Measurements from ENCODE around the gene PSMB8. TPM values are rescaled to one million over a fixed set of nuclear protein-coding genes. Genes with fewer than 3 reads are reported as not detected.
A peak's percentile ranks its signal among the peaks of the same experiment; 100 is the strongest.

PSMB8 gene
- total RNA-seq, 4 donors from 2014 or later: 9.4 to 95.2 (median 72.6) TPM

GRCh38 chr6:32852018-32852843 is 8.4 kb upstream of the PSMB8 start:
- intact Hi-C loops (cut with DNase I; ENCODE audit: low total_unique reads) (no loop called here), in situ Hi-C loops (cut with MboI; ENCODE audit: low pct_ligation_motif_present in 1 of 4, low pct_unique_long_range_greater_than_20kb in 1 of 4, low sequenced_read_pairs in 3 of 4) (no loop called here)

GRCh38 chr6:32851025-32851424 is 7.2 kb upstream of the PSMB8 start:
- intact Hi-C loops (cut with DNase I; ENCODE audit: low total_unique reads): no loop called here
- 83 to 85% methylated on average over 2 to 4 of the region's 4 CpGs for WGBS, 2 donors (ENCODE audit: low coverage in 1 of 2)

More at GRCh38 chr6:32852018-32852843, 8.4 kb upstream of the PSMB8 start:
- Histone ChIP-seq H3K36me3 (peaks cover 0 to 36% (median 10%) of the 10 kb centered on the region in 4 donors), H3K9me3 (no peaks in the 10 kb centered on the region), H3K4me1 (peaks cover 9 to 46% (median 18%) of the 10 kb centered on the region in 4 donors), H3K27me3 (no peaks in the 10 kb centered on the region), H3K27ac (peak overlapping the region; percentile 98 to 99 (median 99)), H3K4me3 (peak overlapping the region; percentile 72 to 91 (median 82))
- DNase-seq: peak; percentile 68
- TF ChIP-seq POLR2AphosphoS5 (IDR thresholded peaks at IDR 0.05) (no peak), CTCF (IDR thresholded peaks at IDR 0.05) (no peak), EP300 (IDR thresholded peaks at IDR 0.05; ENCODE audit: low read depth) (no peak), POLR2A (IDR thresholded peaks at IDR 0.05) (no peak)
- 32 to 70% methylated on average over 11 to 23 of the region's 23 CpGs for WGBS, 2 donors (ENCODE audit: low coverage in 1 of 2)

GRCh38 chr6:32849126-32849525 is 5.3 kb upstream of the PSMB8 start:
- H3K9me3 ChIP-seq: no peaks in the 10 kb centered on the region
- DNase-seq: no peak
- no peak for TF ChIP-seq POLR2AphosphoS5 (IDR thresholded peaks at IDR 0.05)
- no peak for TF ChIP-seq POLR2A (IDR thresholded peaks at IDR 0.05)
- no peak for TF ChIP-seq EP300 (IDR thresholded peaks at IDR 0.05; ENCODE audit: low read depth)
- TF ChIP-seq CTCF (IDR thresholded peaks at IDR 0.05): no peak
- H3K4me1 ChIP-seq: peaks cover 9 to 53% (median 22%) of the 10 kb centered on the region in 4 donors
- in situ Hi-C loops (cut with MboI; ENCODE audit: low pct_ligation_motif_present in 1 of 4, low pct_unique_long_range_greater_than_20kb in 1 of 4, low sequenced_read_pairs in 3 of 4): no loop called here
- H3K36me3 ChIP-seq: peaks cover 0 to 48% (median 16%) of the 10 kb centered on the region in 4 donors
- no peaks in the 10 kb centered on the region for H3K27me3 ChIP-seq
- intact Hi-C loops (cut with DNase I; ENCODE audit: low total_unique reads): no loop called here
- H3K4me3 ChIP-seq: no peak overlapping the region
- no peak overlapping the region for H3K27ac ChIP-seq
- 75% methylated on average over 6 of the region's 6 CpGs; no CpG with 5 or more reads in 1 of the 2 donors for WGBS, 2 donors (ENCODE audit: low coverage in 1 of 2)

More at GRCh38 chr6:32851025-32851424, 7.2 kb upstream of the PSMB8 start:
- Histone ChIP-seq H3K9me3 (no peaks in the 10 kb centered on the region), H3K36me3 (peaks cover 0 to 48% (median 16%) of the 10 kb centered on the region in 4 donors), H3K4me1 (peaks cover 9 to 54% (median 18%) of the 10 kb centered on the region in 4 donors), H3K4me3 (peak overlapping the region in 1 of 4 donors; percentile 3), H3K27me3 (no peaks in the 10 kb centered on the region), H3K27ac (peak overlapping the region in 3 of 4 donors; percentile 99)
- in situ Hi-C loops (cut with MboI; ENCODE audit: low pct_ligation_motif_present in 1 of 4, low pct_unique_long_range_greater_than_20kb in 1 of 4, low sequenced_read_pairs in 3 of 4): no loop called here
- DNase-seq: no peak
- TF ChIP-seq CTCF (IDR thresholded peaks at IDR 0.05) (no peak), EP300 (IDR thresholded peaks at IDR 0.05; ENCODE audit: low read depth) (no peak), POLR2AphosphoS5 (IDR thresholded peaks at IDR 0.05) (no peak), POLR2A (IDR thresholded peaks at IDR 0.05) (no peak)

DNA sequence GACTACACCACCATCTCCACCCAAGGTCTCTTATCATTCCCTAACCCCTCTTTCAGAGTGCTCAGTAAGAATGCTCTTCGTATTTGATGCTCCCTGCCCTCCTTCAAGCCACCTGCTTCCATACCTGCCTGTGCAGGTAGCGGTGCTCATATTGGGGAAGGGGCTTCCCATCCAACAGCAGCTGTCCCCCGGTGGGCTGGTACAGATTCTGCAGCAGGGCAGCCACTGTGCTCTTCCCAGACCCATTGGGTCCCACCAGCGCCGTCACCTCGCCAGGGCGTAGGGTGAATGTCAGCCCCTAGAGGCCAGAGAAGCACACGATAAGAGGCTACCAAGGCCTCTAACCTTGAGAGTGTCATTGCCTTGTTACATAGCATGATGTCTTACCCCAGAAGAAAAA is 3.9 kb upstream of the PSMB8 start:
- intact Hi-C loops (cut with DNase I; ENCODE audit: low total_unique reads) (no loop called here), in situ Hi-C loops (cut with MboI; ENCODE audit: low pct_ligation_motif_present in 1 of 4, low pct_unique_long_range_greater_than_20kb in 1 of 4, low sequenced_read_pairs in 3 of 4) (no loop called here)
- H3K36me3 ChIP-seq: peaks cover 0 to 48% (median 16%) of the 10 kb centered on the region in 4 donors
- H3K4me3 ChIP-seq: no peak overlapping the region
- H3K27me3 ChIP-seq: no peaks in the 10 kb centered on the region
- no peak for TF ChIP-seq POLR2AphosphoS5 (IDR thresholded peaks at IDR 0.05)
- TF ChIP-seq CTCF (IDR thresholded peaks at IDR 0.05): no peak
- TF ChIP-seq POLR2A (IDR thresholded peaks at IDR 0.05): no peak
- no peak for TF ChIP-seq EP300 (IDR thresholded peaks at IDR 0.05; ENCODE audit: low read depth)
- DNase-seq: no peak
- 84 to 100% methylated on average over 2 to 8 of the region's 8 CpGs for WGBS, 2 donors (ENCODE audit: low coverage in 1 of 2)
- no peak overlapping the region for H3K27ac ChIP-seq
- H3K4me1 ChIP-seq: peaks cover 9 to 59% (median 28%) of the 10 kb centered on the region in 4 donors
- H3K9me3 ChIP-seq: no peaks in the 10 kb centered on the region
